ENCODE results near the gene SLC35F1. TPM values are rescaled to one million over a fixed set of nuclear protein-coding genes. Genes with fewer than 3 reads are reported as not detected.

The SLC35F1 gene
- total RNA-seq, 1 donor from 2014 or later: not detected

GRCh38 chr6:118202517-118202916 is 295.5 kb downstream of the SLC35F1 start:
- TF ChIP-seq, protein P1, sequence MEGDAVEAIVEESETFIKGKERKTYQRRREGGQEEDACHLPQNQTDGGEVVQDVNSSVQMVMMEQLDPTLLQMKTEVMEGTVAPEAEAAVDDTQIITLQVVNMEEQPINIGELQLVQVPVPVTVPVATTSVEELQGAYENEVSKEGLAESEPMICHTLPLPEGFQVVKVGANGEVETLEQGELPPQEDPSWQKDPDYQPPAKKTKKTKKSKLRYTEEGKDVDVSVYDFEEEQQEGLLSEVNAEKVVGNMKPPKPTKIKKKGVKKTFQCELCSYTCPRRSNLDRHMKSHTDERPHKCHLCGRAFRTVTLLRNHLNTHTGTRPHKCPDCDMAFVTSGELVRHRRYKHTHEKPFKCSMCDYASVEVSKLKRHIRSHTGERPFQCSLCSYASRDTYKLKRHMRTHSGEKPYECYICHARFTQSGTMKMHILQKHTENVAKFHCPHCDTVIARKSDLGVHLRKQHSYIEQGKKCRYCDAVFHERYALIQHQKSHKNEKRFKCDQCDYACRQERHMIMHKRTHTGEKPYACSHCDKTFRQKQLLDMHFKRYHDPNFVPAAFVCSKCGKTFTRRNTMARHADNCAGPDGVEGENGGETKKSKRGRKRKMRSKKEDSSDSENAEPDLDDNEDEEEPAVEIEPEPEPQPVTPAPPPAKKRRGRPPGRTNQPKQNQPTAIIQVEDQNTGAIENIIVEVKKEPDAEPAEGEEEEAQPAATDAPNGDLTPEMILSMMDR (conservative IDR thresholded peaks at IDR 0.05; ENCODE audit: low read depth, low read length): no peak
- no peak overlapping the region for H3K4me3 ChIP-seq (ENCODE audit: low read depth, low read length)
- DNase-seq (ENCODE audit: low read depth): no peak

GRCh38 chr6:118203545-118203944 is 296.5 kb downstream of the SLC35F1 start:
- TF ChIP-seq, protein P1 (conservative IDR thresholded peaks at IDR 0.05; ENCODE audit: low read depth, low read length): no peak
- no peak overlapping the region for H3K4me3 ChIP-seq (ENCODE audit: low read depth, low read length)
- DNase-seq (ENCODE audit: low read depth): no peak

GRCh38 chr6:118206221-118206620 is 299.2 kb downstream of the SLC35F1 start:
- TF ChIP-seq, protein P1 (conservative IDR thresholded peaks at IDR 0.05; ENCODE audit: low read depth, low read length): no peak
- DNase-seq (ENCODE audit: low read depth): no peak
- H3K4me3 ChIP-seq (ENCODE audit: low read depth, low read length): no peak overlapping the region

DNA sequence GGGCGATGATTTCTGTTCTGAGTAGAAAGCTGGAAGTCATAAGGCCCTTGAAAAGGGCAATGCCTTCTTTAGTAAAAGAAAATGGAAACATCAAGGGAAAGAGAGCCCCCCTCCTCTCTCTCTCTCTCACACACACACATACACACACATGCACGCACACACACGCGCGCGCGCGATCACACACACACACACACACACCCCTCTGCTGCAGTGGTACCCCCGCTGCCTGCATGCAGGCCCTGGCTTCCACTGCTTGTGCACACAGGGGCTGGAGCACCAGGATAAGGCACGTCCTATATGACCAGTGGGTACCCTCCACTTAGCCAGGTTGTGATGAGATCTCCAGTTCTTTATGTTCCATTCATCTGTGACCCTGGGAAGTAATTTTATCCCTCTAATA is 300.9 kb downstream of the SLC35F1 start:
- TF ChIP-seq, protein P1 (conservative IDR thresholded peaks at IDR 0.05; ENCODE audit: low read depth, low read length): no peak
- no peak for DNase-seq (ENCODE audit: low read depth)
- no peak overlapping the region for H3K4me3 ChIP-seq (ENCODE audit: low read depth, low read length)

GRCh38 chr6:118212451-118213173 is 305.5 kb downstream of the SLC35F1 start:
- TF ChIP-seq, protein P1 (conservative IDR thresholded peaks at IDR 0.05; ENCODE audit: low read depth, low read length): no peak
- DNase-seq (ENCODE audit: low read depth): no peak
- H3K4me3 ChIP-seq (ENCODE audit: low read depth, low read length): no peak overlapping the region

DNA sequence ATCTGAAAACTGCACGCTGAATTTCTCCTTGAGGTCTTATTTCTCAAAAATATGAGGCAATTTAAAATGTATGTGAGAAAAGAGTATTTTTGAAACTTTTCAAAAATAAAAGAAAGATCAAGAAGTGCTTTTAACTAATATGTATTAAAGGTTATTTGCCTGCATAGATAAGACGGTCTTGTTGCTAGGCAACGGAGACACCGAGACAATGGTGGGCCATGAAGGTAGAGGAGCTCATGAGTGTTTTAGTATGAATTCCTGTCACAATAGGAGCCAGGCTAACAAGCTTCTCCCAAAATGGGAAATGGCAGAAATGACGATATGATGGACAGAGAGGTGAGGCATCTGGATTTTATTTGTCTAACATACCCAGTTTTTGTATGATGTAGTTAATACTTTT is 308.2 kb downstream of the SLC35F1 start:
- H3K4me3 ChIP-seq (ENCODE audit: low read depth, low read length): no peak overlapping the region
- TF ChIP-seq, protein P1 (conservative IDR thresholded peaks at IDR 0.05; ENCODE audit: low read depth, low read length): no peak
- no peak for DNase-seq (ENCODE audit: low read depth)

DNA sequence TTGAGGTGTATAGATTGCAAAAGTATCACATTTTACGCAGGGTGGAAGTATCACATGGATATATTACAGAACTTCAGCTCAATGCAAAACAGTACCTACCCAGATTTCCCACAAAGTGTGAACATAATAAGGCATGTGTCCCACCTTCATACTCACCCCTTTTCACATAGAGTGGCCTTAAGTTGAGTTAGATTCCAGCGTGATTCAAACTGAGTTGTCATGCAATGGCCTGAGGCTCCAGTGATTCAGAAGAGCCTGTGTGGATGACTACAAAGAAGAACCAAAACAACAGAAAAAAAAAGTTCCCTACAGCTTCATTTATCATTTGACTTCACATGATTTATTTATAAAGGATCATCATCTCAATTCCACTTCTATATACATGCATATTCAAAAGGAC is 309.7 kb downstream of the SLC35F1 start:
- no peak overlapping the region for H3K4me3 ChIP-seq (ENCODE audit: low read depth, low read length)
- TF ChIP-seq, protein P1 (conservative IDR thresholded peaks at IDR 0.05; ENCODE audit: low read depth, low read length): no peak
- DNase-seq (ENCODE audit: low read depth): no peak

Data from epithelial cell of proximal tubule (primary cell).